B cell (primary cell): ENCODE measurements around the gene MAEA.

Experiments
- CTCF ChIP-seq: fragments of 200-600 bp; IDR thresholded peaks from one replicate; pipeline ENCODE4 v1.8.0; 2022; ENCODE audit warnings: antibody characterized with exemption, mild to moderate bottlenecking
- EZH2 ChIP-seq: IDR thresholded peaks from 2 replicates; pipeline ENCODE4 v1.6.1; 2012; ENCODE audit warnings: borderline replicate concordance, low read depth, mild to moderate bottlenecking, moderate library complexity, low read length; ENCODE audit not compliant: insufficient read depth, poor library complexity, severe bottlenecking

DNA sequence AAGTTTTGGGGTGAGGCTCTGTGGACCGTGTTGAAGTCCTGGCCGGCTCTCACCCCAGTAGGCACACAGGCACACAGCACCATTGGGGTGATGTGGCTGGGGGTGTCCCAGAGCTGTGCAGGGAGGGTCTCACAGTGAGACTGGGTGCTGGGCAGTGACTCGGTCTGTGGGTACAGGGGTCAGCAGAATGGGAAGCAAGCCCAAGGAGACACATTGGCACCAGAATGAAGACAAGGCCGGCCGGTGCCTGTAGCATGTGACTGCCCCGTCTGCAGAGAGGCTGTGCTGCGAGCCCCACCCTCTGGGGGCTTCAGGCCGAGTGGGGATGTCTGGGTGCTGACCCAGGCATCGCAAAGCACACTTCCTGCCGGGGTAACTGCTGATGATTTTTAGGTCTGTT is 5.2 kb downstream of the MAEA start:
- TF ChIP-seq EZH2, result no peak
- TF ChIP-seq CTCF, result no peak
